ENCODE data around the gene NIBAN1.

GRCh38 chr1:184986250-184986649 lies 11.9 kb upstream of the NIBAN1 start:
- TF ChIP-seq POLR2A (IDR thresholded peaks at IDR 0.05; ENCODE audit: low read length) (no peak), GATA1 (IDR thresholded peaks at IDR 0.05; ENCODE audit: low read depth, low read length) (no peak)

Data from erythroblast (primary cell).